T-helper 1 cell (primary cell): ENCODE results near the gene GOLGA6L4.
"Not testable (repeated sequence)": the region's sequence is repeated elsewhere in the genome, so short reads cannot be mapped to it uniquely, and the experiment has no call there.

Experiments used
- DNase-seq, 5 donors: peaks; one replicate each; pipeline ENCODE4 v3.0.0-alpha.2; 2012 to 2020
- total RNA-seq, 4 donors: gene quantifications; one replicate each; lab custom pipeline; 2026; lab: John Stamatoyannopoulos, UW

Gene GOLGA6L4
- total RNA-seq, result 0 to 0.30 (median 0.14) reads per million in 4 donors

- not testable (repeated sequence) for DNase-seq
Observed at GRCh38 chr15:84235573-84235972, at the start of gene GOLGA6L4. Gene GOLGA6L4, plus strand, starts transcription at chr15:84235773. Its CDS starts 62 bp downstream, at chr15:84235835.

GRCh38 chr15:84192982-84193381, 42.6 kb upstream of the GOLGA6L4 start:
- DNase-seq, result not testable (repeated sequence)

- DNase-seq, result not testable (repeated sequence)
Observed at GRCh38 chr15:84195603-84196002, 40.0 kb upstream of the GOLGA6L4 start.

GRCh38 chr15:84196530-84197188, 38.9 kb upstream of the GOLGA6L4 start:
- DNase-seq, result not testable (repeated sequence)

GRCh38 chr15:84199865-84200264, 35.7 kb upstream of the GOLGA6L4 start:
- DNase-seq, result not testable (repeated sequence)

- not testable (repeated sequence) for DNase-seq
Observed at GRCh38 chr15:84246441-84246840, 10.9 kb downstream of the GOLGA6L4 start.
